CD4-positive, CD25-positive, alpha-beta regulatory T cell (primary cell): Measurements from ENCODE around the gene PACC1. TPM values are rescaled to one million over a fixed set of nuclear protein-coding genes. Genes with fewer than 3 reads are reported as not detected.
"Not testable (repeated sequence)": the region's sequence is repeated elsewhere in the genome, so short reads cannot be mapped to it uniquely, and the experiment has no call there.

Experiments used
- ATAC-seq, 2 donors: fragments of 150-1000 bp; cut with Tn5 transposase; one replicate each; pipeline ENCODE4 v1.10.0; 2021; ENCODE audit warnings: low read depth in 2 of 2, moderate number of reproducible peaks in 2 of 2, moderate library complexity in 1 of 2
- DNase-seq, 3 donors: peaks; one replicate each; pipeline versions ENCODE4 v3.0.0 to v3.0.0-alpha.2; 2012 to 2022; ENCODE audit warnings: mixed read lengths in 1 of 3
- H3K27ac ChIP-seq: one replicate; pipeline ENCODE4 v1.7.0; 2013; ENCODE audit warnings: mild to moderate bottlenecking, low read length; ENCODE audit not compliant: insufficient read depth, poor library complexity, severe bottlenecking
- H3K27me3 ChIP-seq: one replicate; pipeline ENCODE4 v1.7.0; 2013; ENCODE audit warnings: low read length; ENCODE audit not compliant: control insufficient read depth, insufficient read depth
- H3K36me3 ChIP-seq: one replicate; pipeline ENCODE4 v1.7.0; 2013; ENCODE audit warnings: mild to moderate bottlenecking, low read length, moderate library complexity; ENCODE audit not compliant: control insufficient read depth, insufficient read depth
- H3K4me1 ChIP-seq: 2 replicates; pipeline ENCODE4 v1.7.0; 2013; ENCODE audit warnings: mild to moderate bottlenecking, low read length; ENCODE audit not compliant: insufficient read depth, control insufficient read depth, poor library complexity, severe bottlenecking
- H3K4me3 ChIP-seq: one replicate; pipeline ENCODE4 v1.7.0; 2013; ENCODE audit warnings: low read depth, mild to moderate bottlenecking, low read length, moderate library complexity
- H3K9me3 ChIP-seq, 2 experiments: 1 replicate in 1 of 2; 2 replicates in 1 of 2; pipeline ENCODE4 v1.7.0; 2013; ENCODE audit warnings: low read length in 2 of 2, mild to moderate bottlenecking in 1 of 2, moderate library complexity in 1 of 2; ENCODE audit not compliant: control insufficient read depth in 2 of 2
- H3K27ac Mint-ChIP-seq, 3 donors: one replicate each; pipeline ENCODE4 v1.8.0; 2020 to 2022; ENCODE audit warnings: mild to moderate bottlenecking in 3 of 3, mixed read lengths in 3 of 3, moderate library complexity in 2 of 3
- H3K27me3 Mint-ChIP-seq: one replicate; pipeline ENCODE4 v1.8.0; 2022; ENCODE audit warnings: mild to moderate bottlenecking, mixed read lengths
- H3K36me3 Mint-ChIP-seq: one replicate; pipeline ENCODE4 v1.8.0; 2020; ENCODE audit warnings: mixed read lengths
- H3K4me1 Mint-ChIP-seq, 4 donors: one replicate each; pipeline ENCODE4 v1.8.0; 2020 to 2022; ENCODE audit warnings: mixed read lengths in 4 of 4, mild to moderate bottlenecking in 1 of 4
- H3K4me3 Mint-ChIP-seq, 4 donors: one replicate each; pipeline ENCODE4 v1.8.0; 2020 to 2022; ENCODE audit warnings: mild to moderate bottlenecking in 4 of 4, mixed read lengths in 4 of 4, moderate library complexity in 3 of 4
- H3K9me3 Mint-ChIP-seq, 7 donors: one replicate each; pipeline ENCODE4 v1.8.0; 2020 to 2022; ENCODE audit warnings: mixed read lengths in 7 of 7, mild to moderate bottlenecking in 3 of 7, moderate library complexity in 2 of 7
- polyA plus RNA-seq, 4 donors: library from polyadenylated mRNA; unstranded; fragments of 300-500 nt; fragmentation: Illumina TruSeq; gene quantifications; one replicate each; pipeline ENCODE4 v1.2.3, GENCODE V29; 2021
- total RNA-seq: library from RNA; stranded (reverse); gene quantifications from one replicate; pipeline ENCODE4 v1.2.3, GENCODE V29; 2022

PACC1 gene
- total and polyA plus RNA-seq, 5 donors from 2014 or later: 7.4 to 17.3 (median 13.2) TPM

GRCh38 chr1:212341090-212341489 lies 73.6 kb downstream of the PACC1 start:
- Histone ChIP-seq H3K9me3 (no peaks in the 10 kb centered on the region), H3K4me3 (no peak overlapping the region), H3K4me1 (no peaks in the 10 kb centered on the region), H3K27me3 (no peaks in the 10 kb centered on the region), H3K36me3 (peaks cover 57% of the 10 kb centered on the region), H3K27ac (no peak overlapping the region)
- Mint-ChIP-seq H3K4me3 (no peak overlapping the region), H3K9me3 (no peaks in the 10 kb centered on the region), H3K27ac (peak overlapping the region in 2 of 3 donors; percentile 5 to 12), H3K27me3 (no peaks in the 10 kb centered on the region), H3K4me1 (peaks cover 21 to 31% (median 23%) of the 10 kb centered on the region in 4 donors), H3K36me3 (peaks cover 12% of the 10 kb centered on the region)
- ATAC-seq (no peak), DNase-seq (no peak)

GRCh38 chr1:212329105-212329504 lies 85.6 kb downstream of the PACC1 start:
- peaks cover 3% of the 10 kb centered on the region for H3K4me1 ChIP-seq
- DNase-seq: no peak
- H3K27me3 ChIP-seq: no peaks in the 10 kb centered on the region
- H3K9me3 ChIP-seq: no peaks in the 10 kb centered on the region
- H3K27ac Mint-ChIP-seq: no peak overlapping the region
- H3K4me3 Mint-ChIP-seq: no peak overlapping the region
- H3K27ac ChIP-seq: no peak overlapping the region
- no peak for ATAC-seq
- H3K27me3 Mint-ChIP-seq: no peaks in the 10 kb centered on the region
- H3K9me3 Mint-ChIP-seq: no peaks in the 10 kb centered on the region
- no peak overlapping the region for H3K4me3 ChIP-seq
- peaks cover 37% of the 10 kb centered on the region for H3K36me3 ChIP-seq
- H3K36me3 Mint-ChIP-seq: peaks cover 20% of the 10 kb centered on the region
- peaks cover 24 to 33% (median 27%) of the 10 kb centered on the region in 4 donors for H3K4me1 Mint-ChIP-seq

DNA sequence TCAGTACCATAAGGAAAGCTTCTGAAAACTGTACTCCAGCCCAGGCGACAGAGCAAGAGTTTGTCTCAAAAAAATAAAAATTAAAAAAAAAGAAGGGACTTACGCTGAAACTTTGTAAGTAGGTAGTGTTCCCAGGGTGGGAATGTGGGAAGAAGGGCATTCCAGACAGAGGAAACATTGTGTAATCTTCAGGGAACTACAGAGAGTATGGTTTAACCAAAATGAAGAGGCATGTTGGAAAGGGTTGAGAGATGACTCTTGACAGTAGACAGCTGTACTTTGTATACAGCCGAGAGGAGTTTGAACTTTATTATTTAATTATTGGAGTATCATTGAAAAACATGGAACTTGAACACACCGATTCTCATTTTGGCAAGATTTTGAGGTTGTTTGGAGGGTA lies 86.4 kb downstream of the PACC1 start:
- Mint-ChIP-seq H3K4me3 (no peak overlapping the region), H3K4me1 (peaks cover 20 to 38% (median 32%) of the 10 kb centered on the region in 4 donors), H3K36me3 (peaks cover 12% of the 10 kb centered on the region), H3K27ac (no peak overlapping the region), H3K9me3 (peaks cover 0 to 2% (median 0%) of the 10 kb centered on the region in 7 donors), H3K27me3 (no peaks in the 10 kb centered on the region)
- no peak overlapping the region for H3K27ac ChIP-seq
- ATAC-seq (no peak), DNase-seq (no peak)
- H3K36me3 ChIP-seq: peaks cover 28% of the 10 kb centered on the region
- H3K9me3 ChIP-seq: no peaks in the 10 kb centered on the region
- no peak overlapping the region for H3K4me3 ChIP-seq
- no peaks in the 10 kb centered on the region for H3K27me3 ChIP-seq
- peaks cover 7% of the 10 kb centered on the region for H3K4me1 ChIP-seq

GRCh38 chr1:212326541-212326940 lies 88.1 kb downstream of the PACC1 start:
- H3K27ac ChIP-seq: no peak overlapping the region
- Mint-ChIP-seq H3K4me1 (peaks cover 17 to 44% (median 36%) of the 10 kb centered on the region in 4 donors), H3K4me3 (no peak overlapping the region), H3K9me3 (peaks cover 0 to 2% (median 0%) of the 10 kb centered on the region in 7 donors), H3K27ac (no peak overlapping the region), H3K36me3 (peaks cover 8% of the 10 kb centered on the region), H3K27me3 (no peaks in the 10 kb centered on the region)
- DNase-seq (no peak), ATAC-seq (no peak)
- no peaks in the 10 kb centered on the region for H3K9me3 ChIP-seq
- peaks cover 18% of the 10 kb centered on the region for H3K4me1 ChIP-seq
- no peak overlapping the region for H3K4me3 ChIP-seq
- H3K36me3 ChIP-seq: peaks cover 17% of the 10 kb centered on the region
- H3K27me3 ChIP-seq: no peaks in the 10 kb centered on the region

DNA sequence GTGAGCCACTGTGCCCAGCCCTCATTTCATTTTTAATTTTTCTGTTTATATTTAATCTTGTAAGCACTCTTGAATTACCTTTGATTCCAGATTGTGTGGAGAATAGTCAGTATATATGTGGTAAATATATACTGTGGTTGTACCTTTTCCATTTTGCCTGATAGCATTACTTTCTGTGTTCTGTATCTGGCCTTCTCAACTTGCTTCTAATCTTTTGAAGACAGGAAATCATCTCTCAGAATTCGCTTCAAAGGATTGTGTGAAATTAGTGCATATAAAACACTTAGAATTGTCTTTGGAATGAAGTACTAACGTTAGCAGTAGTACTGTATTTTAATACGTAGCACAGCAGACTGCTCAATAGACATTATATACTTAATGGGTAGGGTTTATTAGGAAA lies 91.6 kb downstream of the PACC1 start:
- ATAC-seq (no peak), DNase-seq (peak in 1 of 3 donors; percentile 5)
- peaks cover 27 to 46% (median 37%) of the 10 kb centered on the region in 4 donors for H3K4me1 Mint-ChIP-seq
- Histone ChIP-seq H3K4me1 (peaks cover 18% of the 10 kb centered on the region), H3K27ac (no peak overlapping the region), H3K9me3 (no peaks in the 10 kb centered on the region), H3K27me3 (no peaks in the 10 kb centered on the region), H3K4me3 (peak overlapping the region; percentile 10), H3K36me3 (no peaks in the 10 kb centered on the region)
- peaks cover 0 to 2% (median 0%) of the 10 kb centered on the region in 7 donors for H3K9me3 Mint-ChIP-seq
- H3K4me3 Mint-ChIP-seq: peak overlapping the region in 3 of 4 donors; percentile 24 to 66 (median 55)
- H3K27ac Mint-ChIP-seq: peak overlapping the region; percentile 52 to 80 (median 60)
- H3K36me3 Mint-ChIP-seq: peaks cover 3% of the 10 kb centered on the region
- H3K27me3 Mint-ChIP-seq: no peaks in the 10 kb centered on the region

DNA sequence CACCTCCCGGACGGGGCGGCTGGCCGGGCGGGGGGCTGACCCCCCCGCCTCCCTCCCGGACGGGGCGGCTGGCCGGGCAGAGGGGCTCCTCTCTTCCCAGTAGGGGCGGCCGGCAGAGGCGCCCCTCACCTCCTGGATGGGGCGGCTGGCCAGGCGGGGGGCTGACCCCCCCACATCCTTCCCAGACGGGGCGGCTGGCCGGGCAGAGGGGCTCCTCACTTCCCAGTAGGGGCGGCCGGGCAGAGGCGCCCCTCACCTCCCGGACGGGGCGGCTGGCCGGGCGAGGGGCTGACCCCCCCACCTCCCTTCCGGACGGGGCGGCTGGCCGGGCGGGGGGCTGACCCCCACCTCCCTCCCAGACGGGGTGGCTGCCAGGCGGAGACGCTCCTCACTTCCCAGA lies 93.7 kb downstream of the PACC1 start:
- not testable (repeated sequence) for H3K36me3 ChIP-seq, DNase-seq, H3K27me3 ChIP-seq, H3K27me3 Mint-ChIP-seq, H3K36me3 Mint-ChIP-seq, H3K9me3 Mint-ChIP-seq, H3K4me3 Mint-ChIP-seq, ATAC-seq, H3K4me3 ChIP-seq, H3K27ac ChIP-seq, H3K27ac Mint-ChIP-seq, H3K9me3 ChIP-seq
- H3K4me1 ChIP-seq: peaks cover 18% of the 10 kb centered on the region
- H3K4me1 Mint-ChIP-seq: peaks cover 41 to 57% (median 44%) of the 10 kb centered on the region in 4 donors

DNA sequence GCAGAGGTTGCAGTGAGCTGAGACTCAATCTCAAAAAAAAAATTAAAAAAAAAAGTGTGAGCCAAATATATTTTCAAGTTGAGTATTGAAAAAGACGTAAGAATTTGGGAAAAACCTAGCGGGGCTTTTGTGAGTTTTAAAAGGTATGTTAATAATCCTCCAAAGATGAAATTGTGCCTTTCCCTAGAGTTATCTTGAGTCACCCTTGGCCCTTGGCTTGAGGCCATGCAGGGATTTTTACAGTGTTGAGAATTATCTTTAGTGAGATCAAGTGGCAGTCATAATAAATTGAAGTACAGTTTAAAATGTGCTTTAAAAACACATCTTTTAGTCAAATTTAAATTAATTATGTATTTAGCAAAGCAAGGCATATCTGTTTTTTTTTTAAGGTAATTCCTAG lies 96.8 kb downstream of the PACC1 start:
- Mint-ChIP-seq H3K27ac (peak overlapping the region in 1 of 3 donors; percentile 56), H3K36me3 (peaks cover 5% of the 10 kb centered on the region), H3K27me3 (no peaks in the 10 kb centered on the region), H3K4me3 (no peak overlapping the region), H3K9me3 (peaks cover 0 to 1% (median 0%) of the 10 kb centered on the region in 7 donors), H3K4me1 (peaks cover 33 to 55% (median 38%) of the 10 kb centered on the region in 4 donors)
- no peak overlapping the region for H3K4me3 ChIP-seq
- no peaks in the 10 kb centered on the region for H3K27me3 ChIP-seq
- H3K36me3 ChIP-seq: peaks cover 6% of the 10 kb centered on the region
- DNase-seq: no peak
- peaks cover 16% of the 10 kb centered on the region for H3K4me1 ChIP-seq
- no peaks in the 10 kb centered on the region for H3K9me3 ChIP-seq
- no peak overlapping the region for H3K27ac ChIP-seq
- no peak for ATAC-seq

DNA sequence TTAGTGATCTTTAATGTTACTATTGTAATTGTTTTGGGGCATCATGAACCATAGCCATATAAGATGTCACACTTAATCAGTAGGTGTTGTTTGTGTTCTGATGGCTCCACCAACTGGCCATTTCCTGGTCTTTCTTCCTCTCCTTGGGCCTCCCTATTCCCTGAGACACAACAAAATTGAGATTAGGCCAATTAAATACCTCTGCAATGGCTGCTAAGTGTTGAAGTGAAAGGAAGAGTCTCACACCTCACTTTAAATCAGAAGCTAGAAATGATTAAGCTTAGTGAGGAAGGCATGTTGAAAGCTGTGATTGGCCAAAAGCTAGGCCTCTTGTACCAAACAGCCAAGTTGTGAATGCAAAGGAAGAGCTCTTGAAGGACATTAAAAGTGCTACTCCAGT lies 98.8 kb downstream of the PACC1 start:
- DNase-seq (peak in 1 of 3 donors; percentile 29), ATAC-seq (peak in 1 of 2 donors; percentile 31)
- Mint-ChIP-seq H3K4me3 (peak overlapping the region in 2 of 4 donors; percentile 5 to 8), H3K4me1 (peaks cover 34 to 60% (median 40%) of the 10 kb centered on the region in 4 donors), H3K9me3 (peaks cover 0 to 4% (median 0%) of the 10 kb centered on the region in 7 donors), H3K27me3 (no peaks in the 10 kb centered on the region), H3K36me3 (peaks cover 10% of the 10 kb centered on the region), H3K27ac (peak overlapping the region in 1 of 3 donors; percentile 77)
- peaks cover 8% of the 10 kb centered on the region for H3K4me1 ChIP-seq
- H3K27ac ChIP-seq: no peak overlapping the region
- peaks cover 9% of the 10 kb centered on the region for H3K36me3 ChIP-seq
- no peaks in the 10 kb centered on the region for H3K9me3 ChIP-seq
- no peak overlapping the region for H3K4me3 ChIP-seq
- no peaks in the 10 kb centered on the region for H3K27me3 ChIP-seq
